ENCODE results near the gene AGXT. TPM values are rescaled to one million over a fixed set of nuclear protein-coding genes. Genes with fewer than 3 reads are reported as not detected.

Gene AGXT
- total RNA-seq, 4 donors from 2014 or later, result not detected

DNA sequence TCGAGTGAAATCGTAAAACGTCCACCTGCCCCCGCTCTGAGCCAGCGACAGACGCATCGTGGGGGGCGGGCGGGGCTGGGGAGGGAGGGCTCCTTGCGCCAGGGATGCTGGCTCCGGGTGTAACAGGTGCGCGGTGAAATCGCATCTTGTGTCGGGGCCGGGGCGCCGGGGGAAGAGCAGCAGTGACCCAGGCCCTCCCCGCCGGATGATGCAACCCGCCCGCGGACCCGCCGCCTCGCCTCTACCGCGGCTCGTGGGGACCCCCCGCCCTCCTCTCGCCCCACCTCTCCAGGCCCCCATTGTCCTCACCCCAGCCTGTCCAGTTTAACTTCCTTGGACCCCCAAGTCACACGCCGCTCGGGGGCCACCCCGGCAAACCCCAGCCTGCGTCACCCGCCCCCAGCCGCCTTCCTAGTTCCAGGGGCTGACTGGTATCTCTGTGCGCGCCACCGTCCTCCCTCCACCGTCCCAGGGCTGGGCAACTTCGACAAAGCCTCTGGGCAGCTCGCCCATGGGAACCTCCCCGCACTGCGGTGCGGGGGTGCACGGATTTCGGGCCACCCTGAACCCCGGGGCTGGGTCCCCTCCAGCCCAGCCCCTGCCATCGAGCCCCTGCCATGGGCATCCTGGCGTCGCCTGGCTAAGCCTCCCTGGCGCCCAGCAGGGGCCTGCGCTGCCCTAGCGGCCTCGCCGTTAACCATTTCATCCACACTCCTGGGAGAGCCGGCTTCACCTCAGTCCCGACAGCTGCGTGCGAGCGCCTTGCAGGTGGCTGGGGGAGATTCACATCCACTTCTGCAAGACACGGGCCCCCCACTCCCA lies 47.8 kb upstream of the AGXT start:
- Histone ChIP-seq H3K27ac (no peak overlapping the region), H3K4me3 (peak overlapping the region in 2 of 4 donors; percentile 37 to 47), H3K9me3 (peaks cover 0 to 6% (median 0%) of the 10 kb centered on the region in 3 donors), H3K27me3 (peaks cover 19 to 97% (median 23%) of the 10 kb centered on the region in 4 donors), H3K4me1 (peaks cover 11 to 30% (median 29%) of the 10 kb centered on the region in 3 donors), H3K36me3 (no peaks in the 10 kb centered on the region)
- 0 to 4% methylated on average over 6 to 11 of the region's 64 CpGs for WGBS, 2 donors
- intact Hi-C loops (cut with DNase I), result no loop called here
- DNase-seq, result no peak
- TF ChIP-seq CTCF (IDR thresholded peaks at IDR 0.05), result no peak
- TF ChIP-seq POLR2A (IDR thresholded peaks at IDR 0.05), result no peak

DNA sequence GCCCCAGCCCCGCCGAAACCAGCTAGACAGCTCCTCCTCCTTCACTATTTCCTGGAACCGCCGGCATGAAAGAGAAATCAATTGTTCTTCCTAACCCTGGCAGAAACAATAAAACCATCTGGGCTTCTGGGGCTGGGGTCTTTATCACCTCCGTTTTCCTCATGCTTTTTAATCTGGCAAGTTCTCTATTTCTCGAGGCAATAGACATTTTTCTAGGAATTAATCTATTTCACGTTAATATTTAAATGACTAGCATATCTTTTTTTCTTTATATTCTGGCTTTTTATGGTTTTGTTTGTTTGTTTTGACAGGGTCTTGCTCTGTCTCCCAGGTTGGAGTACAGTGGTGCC lies 47.2 kb upstream of the AGXT start:
- Histone ChIP-seq H3K27me3 (peaks cover 19 to 100% (median 23%) of the 10 kb centered on the region in 4 donors), H3K4me1 (peaks cover 11 to 30% (median 29%) of the 10 kb centered on the region in 3 donors), H3K36me3 (no peaks in the 10 kb centered on the region), H3K9me3 (peaks cover 0 to 6% (median 0%) of the 10 kb centered on the region in 3 donors), H3K4me3 (no peak overlapping the region), H3K27ac (no peak overlapping the region)
- no peak for DNase-seq
- TF ChIP-seq CTCF (IDR thresholded peaks at IDR 0.05), result no peak
- no peak for TF ChIP-seq POLR2A (IDR thresholded peaks at IDR 0.05)
- intact Hi-C loops (cut with DNase I), result no loop called here
- 13% methylated on average over 5 to 6 of the region's 7 CpGs for WGBS, 2 donors

DNA sequence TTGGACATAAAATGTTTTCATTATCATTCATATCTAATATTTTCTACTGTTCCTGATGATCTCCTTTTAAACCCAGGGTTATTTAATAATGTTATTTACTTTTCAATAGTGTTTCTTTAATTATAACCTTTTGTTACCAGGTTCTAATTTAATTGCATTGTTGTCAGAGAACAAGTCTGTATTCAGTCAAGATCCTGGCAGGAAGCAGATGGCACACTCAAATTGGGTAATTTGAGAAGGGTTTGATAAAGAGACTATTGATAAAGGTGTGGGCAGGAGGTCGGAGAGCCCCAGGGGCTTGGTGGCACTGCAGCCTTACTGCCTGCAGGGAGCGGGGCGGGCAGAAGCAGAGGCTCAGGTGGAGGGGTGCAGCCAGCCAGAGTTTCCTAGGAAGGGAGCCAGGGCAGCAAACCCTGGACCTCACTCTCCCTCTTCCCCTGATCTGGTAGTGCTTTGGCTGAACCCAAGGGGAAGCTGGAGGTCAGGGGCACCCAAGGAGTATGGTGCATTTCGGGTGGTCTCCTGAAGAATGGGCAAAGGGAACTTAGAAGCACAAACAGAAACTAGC lies 46.3 kb upstream of the AGXT start:
- H3K9me3 ChIP-seq, result peaks cover 0 to 6% (median 0%) of the 10 kb centered on the region in 3 donors
- no peak for DNase-seq
- H3K27me3 ChIP-seq, result peaks cover 19 to 100% (median 23%) of the 10 kb centered on the region in 4 donors
- 68 to 74% methylated on average over 4 of the region's 4 CpGs for whole genome bisulfite sequencing, 2 donors
- no peaks in the 10 kb centered on the region for H3K36me3 ChIP-seq
- H3K4me1 ChIP-seq, result peaks cover 11 to 30% (median 29%) of the 10 kb centered on the region in 3 donors
- no peak overlapping the region for H3K4me3 ChIP-seq
- intact Hi-C loops (cut with DNase I), result no loop called here
- H3K27ac ChIP-seq, result no peak overlapping the region
- no peak for TF ChIP-seq POLR2A (IDR thresholded peaks at IDR 0.05)
- no peak for TF ChIP-seq CTCF (IDR thresholded peaks at IDR 0.05)

DNA sequence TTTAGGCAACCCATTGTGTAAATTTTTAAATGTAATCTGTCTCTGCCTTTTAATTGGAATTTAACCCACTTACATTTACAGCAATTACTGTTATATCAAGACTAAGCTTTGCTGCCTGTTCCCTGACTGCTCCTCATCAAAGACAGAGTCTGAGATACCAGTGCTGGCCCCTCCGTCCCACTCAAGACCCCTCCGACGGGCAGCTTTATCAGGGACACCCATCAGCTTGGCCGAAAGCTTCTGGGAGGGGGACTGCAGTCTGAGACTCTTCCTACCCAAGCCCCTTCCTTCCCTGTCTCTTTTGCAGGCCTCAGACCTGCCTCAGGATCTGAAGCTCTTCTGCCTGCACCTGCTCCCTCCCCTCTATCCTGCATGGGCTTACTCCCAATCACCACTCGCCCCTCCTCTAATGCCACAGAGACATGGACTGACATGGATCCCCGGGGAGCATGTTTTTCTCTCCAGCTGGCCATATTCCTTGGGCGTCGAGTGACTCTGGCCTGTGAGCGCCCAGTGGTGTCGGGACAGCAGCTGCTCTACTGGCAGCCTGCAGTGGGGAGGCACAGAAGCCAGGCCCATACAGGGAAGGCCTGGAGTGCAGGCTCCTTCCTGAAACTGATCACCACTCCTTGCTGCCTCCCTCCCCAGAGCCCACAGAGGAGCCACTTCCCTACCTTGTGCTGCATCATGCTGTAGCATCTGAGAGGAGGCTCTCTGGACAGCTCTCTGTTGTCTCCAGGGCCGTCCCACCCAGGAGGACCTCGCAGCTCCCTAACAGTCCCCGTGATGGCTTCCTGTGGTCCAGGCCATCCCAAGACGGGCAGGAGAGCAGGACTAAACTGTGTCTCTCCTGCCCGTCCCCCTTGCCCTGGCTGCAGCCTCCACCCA lies 44.9 kb upstream of the AGXT start:
- 85 to 86% methylated on average over 10 to 14 of the region's 15 CpGs for WGBS, 2 donors
- peaks cover 0 to 6% (median 0%) of the 10 kb centered on the region in 3 donors for H3K9me3 ChIP-seq
- H3K27ac ChIP-seq, result no peak overlapping the region
- intact Hi-C loops (cut with DNase I), result no loop called here
- DNase-seq, result no peak
- H3K4me1 ChIP-seq, result peaks cover 9 to 26% (median 26%) of the 10 kb centered on the region in 3 donors
- no peak overlapping the region for H3K4me3 ChIP-seq
- TF ChIP-seq POLR2A (IDR thresholded peaks at IDR 0.05) (no peak), CTCF (IDR thresholded peaks at IDR 0.05) (no peak)
- no peaks in the 10 kb centered on the region for H3K36me3 ChIP-seq
- H3K27me3 ChIP-seq, result peaks cover 17 to 100% (median 22%) of the 10 kb centered on the region in 4 donors

All from esophagus squamous epithelium (tissue), 5 donors.